Gastroesophageal sphincter (tissue), 4 donors: ENCODE measurements around the gene ZNF335. TPM values are rescaled to one million over a fixed set of nuclear protein-coding genes. Genes with fewer than 3 reads are reported as not detected.
A peak's percentile ranks its signal among the peaks of the same experiment; 100 is the strongest.

ENCODE experiments used
- ATAC-seq: fragments of 150-250 bp; one replicate; pipeline ENCODE4 v1.9.1; 2016; ENCODE audit warnings: mild to moderate bottlenecking, moderate library complexity
- H3K27ac ChIP-seq, 4 donors: fragments of 200-600 bp; sonication (generic) in 3 of 4; 1 replicate in 3 of 4; 2 replicates in 1 of 4; pipeline ENCODE4 v1.5.1; 2016 to 2019
- H3K27me3 ChIP-seq: fragments of 200-600 bp; sonication (generic); one replicate; pipeline ENCODE4 v1.5.1; 2019
- H3K36me3 ChIP-seq, 2 donors: fragments of 200-600 bp; sonication (generic); one replicate each; pipeline ENCODE4 v1.5.1; 2019; ENCODE audit warnings: control low read depth in 1 of 2
- H3K4me1 ChIP-seq, 3 donors: fragments of 200-600 bp; sonication (generic); 1 replicate in 2 of 3; 2 replicates in 1 of 3; pipeline ENCODE4 v1.5.1; 2016 to 2019; ENCODE audit warnings: control low read depth in 2 of 3
- H3K4me3 ChIP-seq, 2 donors: fragments of 200-600 bp; sonication (generic); one replicate each; pipeline ENCODE4 v1.5.1; 2019; ENCODE audit warnings: mild to moderate bottlenecking in 1 of 2, moderate library complexity in 1 of 2
- H3K9me3 ChIP-seq, 3 donors: fragments of 200-600 bp; sonication (generic); one replicate each; pipeline ENCODE4 v1.5.1; 2017 to 2019; ENCODE audit warnings: control low read depth in 2 of 3
- EP300 ChIP-seq: sonication (generic); formaldehyde crosslinking; IDR thresholded peaks from one replicate; pipeline ENCODE4 v1.6.1; 2017; ENCODE audit warnings: antibody characterized with exemption, mild to moderate bottlenecking
- POLR2A ChIP-seq, 2 donors: fragments of 450-650 bp; IDR thresholded peaks; one replicate each; pipeline ENCODE4 v1.6.1; 2017; ENCODE audit warnings: antibody characterized with exemption in 2 of 2, mild to moderate bottlenecking in 2 of 2, moderate library complexity in 1 of 2
- POLR2AphosphoS5 ChIP-seq: sonication (generic); formaldehyde crosslinking; IDR thresholded peaks from one replicate; pipeline ENCODE4 v1.6.1; 2017; ENCODE audit warnings: antibody characterized with exemption
- WGBS, 2 donors: methylation state at CpG; one replicate each; pipeline ENCODE4 v1.1.5; 2018; ENCODE audit warnings: low coverage in 1 of 2; 5-methylcytosine and 5-hydroxymethylcytosine counted together
- total RNA-seq, 4 donors: library from RNA; depleted of rRNA; stranded (reverse); fragments of >200 nt; gene quantifications; one replicate each; pipeline ENCODE4 v1.1.0, GENCODE V29; 2016
- TF ChIP-seq, protein P1 (sequence below), 4 experiments: fragments of 200-600 bp in 2 of 4; fragments of 450-650 bp in 2 of 4; sonication (generic) in 1 of 4; IDR thresholded peaks; one replicate each; pipeline ENCODE4 v1.5.1; 2017 to 2019; ENCODE audit warnings: antibody characterized with exemption in 4 of 4, mild to moderate bottlenecking in 2 of 4, moderate library complexity in 2 of 4

The ZNF335 gene
- total RNA-seq, 4 donors from 2014 or later: 7.5 to 17.9 (median 16.5) TPM

DNA sequence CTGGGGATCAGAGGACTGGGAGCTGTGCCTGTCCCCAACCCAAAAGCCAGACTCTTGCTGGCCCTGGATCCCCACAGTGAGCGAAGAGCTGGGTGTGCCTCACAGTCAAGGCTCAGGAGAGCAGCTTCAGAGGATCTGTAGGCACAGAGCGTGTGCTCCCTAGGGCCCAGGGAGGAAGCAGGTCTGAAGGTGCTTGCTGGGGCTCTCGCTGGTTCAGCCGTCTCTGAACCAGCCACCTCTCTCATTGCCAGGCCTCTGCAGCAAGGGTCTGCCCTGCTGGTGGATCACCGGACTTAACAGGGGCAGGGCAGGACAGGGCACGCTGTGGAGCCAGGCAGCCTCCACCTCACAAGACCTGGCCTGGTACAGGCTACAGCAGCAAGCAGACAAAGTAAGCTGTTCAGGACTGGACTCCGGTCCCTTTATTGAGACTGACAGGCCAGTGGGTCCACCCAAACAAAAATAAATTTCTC lies 23.7 kb downstream of the ZNF335 start:
- TF ChIP-seq POLR2A (IDR thresholded peaks at IDR 0.05): no peak
- no peak for TF ChIP-seq POLR2AphosphoS5
- TF ChIP-seq, protein P1, sequence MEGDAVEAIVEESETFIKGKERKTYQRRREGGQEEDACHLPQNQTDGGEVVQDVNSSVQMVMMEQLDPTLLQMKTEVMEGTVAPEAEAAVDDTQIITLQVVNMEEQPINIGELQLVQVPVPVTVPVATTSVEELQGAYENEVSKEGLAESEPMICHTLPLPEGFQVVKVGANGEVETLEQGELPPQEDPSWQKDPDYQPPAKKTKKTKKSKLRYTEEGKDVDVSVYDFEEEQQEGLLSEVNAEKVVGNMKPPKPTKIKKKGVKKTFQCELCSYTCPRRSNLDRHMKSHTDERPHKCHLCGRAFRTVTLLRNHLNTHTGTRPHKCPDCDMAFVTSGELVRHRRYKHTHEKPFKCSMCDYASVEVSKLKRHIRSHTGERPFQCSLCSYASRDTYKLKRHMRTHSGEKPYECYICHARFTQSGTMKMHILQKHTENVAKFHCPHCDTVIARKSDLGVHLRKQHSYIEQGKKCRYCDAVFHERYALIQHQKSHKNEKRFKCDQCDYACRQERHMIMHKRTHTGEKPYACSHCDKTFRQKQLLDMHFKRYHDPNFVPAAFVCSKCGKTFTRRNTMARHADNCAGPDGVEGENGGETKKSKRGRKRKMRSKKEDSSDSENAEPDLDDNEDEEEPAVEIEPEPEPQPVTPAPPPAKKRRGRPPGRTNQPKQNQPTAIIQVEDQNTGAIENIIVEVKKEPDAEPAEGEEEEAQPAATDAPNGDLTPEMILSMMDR (IDR thresholded peaks at IDR 0.05): no peak
- TF ChIP-seq EP300: no peak
- H3K27me3 ChIP-seq: no peaks in the 10 kb centered on the region
- no peaks in the 10 kb centered on the region for H3K9me3 ChIP-seq
- peak overlapping the region in 2 of 4 donors; percentile 39 to 58 for H3K27ac ChIP-seq
- ATAC-seq: no peak
- H3K4me3 ChIP-seq: no peak overlapping the region
- H3K36me3 ChIP-seq: peaks cover 0 to 100% of the 10 kb centered on the region in 2 donors
- WGBS, 2 donors: 27% methylated on average over 2 of the region's 7 CpGs; no CpG with 5 or more reads in 1 of the 2 donors
- peaks cover 0 to 20% (median 0%) of the 10 kb centered on the region in 3 donors for H3K4me1 ChIP-seq

DNA sequence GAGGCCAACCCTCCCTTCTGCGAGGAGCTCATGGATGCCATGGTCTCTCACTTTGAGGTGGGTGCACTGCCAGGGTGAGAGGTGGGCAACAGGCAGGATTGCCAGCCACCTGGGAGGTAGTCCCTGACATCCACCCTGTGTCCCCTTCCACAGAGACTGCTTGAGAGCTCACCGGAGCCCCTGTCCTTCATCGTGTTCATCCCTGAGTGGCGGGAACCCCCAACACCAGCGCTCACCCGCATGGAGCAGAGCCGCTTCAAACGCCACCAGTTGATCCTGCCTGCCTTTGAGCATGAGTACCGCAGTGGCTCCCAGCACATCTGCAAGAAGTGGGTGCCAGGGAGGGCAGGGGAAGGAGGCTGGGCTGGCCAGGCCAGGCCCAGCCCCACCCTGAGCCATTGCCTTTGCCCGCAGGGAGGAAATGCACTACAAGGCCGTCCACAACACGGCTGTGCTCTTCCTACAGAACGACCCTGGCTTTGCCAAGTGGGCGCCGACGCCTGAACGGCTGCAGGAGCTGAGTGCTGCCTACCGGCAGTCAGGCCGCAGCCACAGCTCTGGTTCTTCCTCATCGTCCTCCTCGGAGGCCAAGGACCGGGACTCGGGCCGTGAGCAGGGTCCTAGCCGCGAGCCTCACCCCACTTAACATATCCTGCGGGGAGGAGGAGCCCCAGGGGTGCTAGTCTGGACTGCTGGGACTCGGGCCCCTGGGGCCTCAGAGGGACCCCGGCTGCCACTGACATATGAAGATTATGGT lies 24.7 kb downstream of the ZNF335 start:
- peaks cover 0 to 20% (median 0%) of the 10 kb centered on the region in 3 donors for H3K4me1 ChIP-seq
- WGBS, 2 donors: 63 to 100% methylated on average over 2 to 11 of the region's 29 CpGs
- H3K36me3 ChIP-seq: peaks cover 0 to 100% of the 10 kb centered on the region in 2 donors
- H3K27ac ChIP-seq: peak overlapping the region in 3 of 4 donors; percentile 43 to 58 (median 54)
- no peak overlapping the region for H3K4me3 ChIP-seq
- H3K9me3 ChIP-seq: no peaks in the 10 kb centered on the region
- TF ChIP-seq POLR2AphosphoS5 (no peak), POLR2A (IDR thresholded peaks at IDR 0.05) (no peak), EP300 (no peak)
- TF ChIP-seq, protein P1 (IDR thresholded peaks at IDR 0.05): no peak
- no peaks in the 10 kb centered on the region for H3K27me3 ChIP-seq
- ATAC-seq: no peak

DNA sequence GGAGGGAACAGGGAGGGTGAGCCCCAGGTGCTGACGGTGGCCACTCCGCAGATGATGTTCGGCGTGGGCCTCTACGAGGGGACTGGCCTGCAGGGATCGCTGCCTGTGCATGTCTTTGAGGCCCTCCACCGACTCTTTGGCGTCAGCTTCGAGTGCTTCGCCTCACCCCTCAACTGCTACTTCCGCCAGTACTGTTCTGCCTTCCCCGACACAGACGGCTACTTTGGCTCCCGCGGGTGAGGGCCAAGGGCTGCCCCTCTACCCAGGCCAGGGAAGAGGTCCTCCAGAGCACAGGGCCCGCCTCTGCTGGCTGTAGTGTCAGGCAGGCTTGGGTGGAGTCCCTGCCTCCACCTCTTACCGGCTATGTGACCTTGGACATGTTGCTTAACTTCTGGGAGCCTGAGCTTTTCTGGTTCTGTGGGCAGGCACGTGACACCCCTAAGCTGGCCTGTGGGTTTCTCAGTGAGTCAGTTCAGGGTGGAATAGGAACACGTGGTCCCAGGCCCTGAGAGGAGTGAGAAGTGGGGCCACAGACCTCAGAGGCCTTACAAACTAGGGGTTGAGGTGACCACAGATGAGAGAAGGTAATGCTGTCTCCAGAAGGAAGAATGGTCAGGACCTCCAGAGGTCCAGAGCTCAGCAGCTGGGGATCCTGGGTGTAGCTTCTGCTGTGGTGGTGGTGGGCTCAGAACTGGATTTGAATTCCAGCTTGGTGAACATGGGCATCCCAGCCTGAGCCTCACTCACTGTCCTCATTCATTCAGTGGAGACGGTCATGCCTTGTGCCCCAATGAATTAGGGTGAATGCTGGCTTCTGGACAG lies 25.6 kb downstream of the ZNF335 start:
- peak; percentile 29 for TF ChIP-seq POLR2AphosphoS5
- TF ChIP-seq POLR2A (IDR thresholded peaks at IDR 0.05): no peak
- TF ChIP-seq, protein P1 (IDR thresholded peaks at IDR 0.05): no peak
- TF ChIP-seq EP300: no peak
- H3K27ac ChIP-seq: peak overlapping the region in 3 of 4 donors; percentile 54 to 58 (median 54)
- H3K4me3 ChIP-seq: no peak overlapping the region
- H3K36me3 ChIP-seq: peaks cover 0 to 100% of the 10 kb centered on the region in 2 donors
- H3K27me3 ChIP-seq: no peaks in the 10 kb centered on the region
- no peaks in the 10 kb centered on the region for H3K9me3 ChIP-seq
- ATAC-seq: peak; percentile 86
- H3K4me1 ChIP-seq: peaks cover 0 to 20% (median 0%) of the 10 kb centered on the region in 3 donors
- 40% methylated on average over 1 of the region's 20 CpGs; no CpG with 5 or more reads in 1 of the 2 donors for WGBS, 2 donors

DNA sequence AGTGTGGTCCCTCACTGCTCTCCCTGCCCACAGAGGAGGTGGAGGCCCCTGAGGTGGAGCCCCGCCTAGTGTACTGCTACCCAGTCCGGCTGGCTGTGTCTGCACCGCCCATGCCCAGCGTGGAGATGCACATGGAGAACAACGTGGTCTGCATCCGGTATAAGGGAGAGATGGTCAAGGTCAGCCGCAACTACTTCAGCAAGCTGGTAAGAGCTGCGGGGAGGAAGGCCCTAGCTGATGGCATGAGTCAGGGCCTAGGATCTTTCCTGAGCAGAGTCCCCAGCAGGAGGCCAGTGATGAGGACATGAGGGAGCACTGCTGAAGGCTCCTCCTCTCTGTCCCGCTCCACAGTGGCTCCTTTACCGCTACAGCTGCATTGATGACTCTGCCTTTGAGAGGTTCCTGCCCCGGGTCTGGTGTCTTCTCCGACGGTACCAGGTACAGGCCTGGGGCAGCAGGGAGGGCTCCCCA lies 26.3 kb downstream of the ZNF335 start:
- H3K4me1 ChIP-seq: peaks cover 0 to 20% (median 0%) of the 10 kb centered on the region in 3 donors
- H3K27ac ChIP-seq: peak overlapping the region in 3 of 4 donors; percentile 54 to 58 (median 54)
- H3K9me3 ChIP-seq: no peaks in the 10 kb centered on the region
- no peak overlapping the region for H3K4me3 ChIP-seq
- H3K36me3 ChIP-seq: peaks cover 0 to 100% of the 10 kb centered on the region in 2 donors
- 68 to 100% methylated on average over 1 to 4 of the region's 13 CpGs for WGBS, 2 donors
- ATAC-seq: no peak
- H3K27me3 ChIP-seq: no peaks in the 10 kb centered on the region
- no peak for TF ChIP-seq POLR2AphosphoS5
- no peak for TF ChIP-seq EP300
- TF ChIP-seq, protein P1 (IDR thresholded peaks at IDR 0.05): no peak
- TF ChIP-seq POLR2A (IDR thresholded peaks at IDR 0.05): no peak
